Epidermal melanocyte (primary cell): ENCODE data around the gene FKBP9.
A peak's percentile ranks its signal among the peaks of the same experiment; 100 is the strongest.
"Not testable (repeated sequence)": the region's sequence is repeated elsewhere in the genome, so short reads cannot be mapped to it uniquely, and the experiment has no call there.

Source experiments
- DNase-seq: peaks from one replicate; pipeline ENCODE4 v3.0.0; 2011; ENCODE audit warnings: low spot score; ENCODE audit not compliant: insufficient read length

Gene FKBP9, protein sequence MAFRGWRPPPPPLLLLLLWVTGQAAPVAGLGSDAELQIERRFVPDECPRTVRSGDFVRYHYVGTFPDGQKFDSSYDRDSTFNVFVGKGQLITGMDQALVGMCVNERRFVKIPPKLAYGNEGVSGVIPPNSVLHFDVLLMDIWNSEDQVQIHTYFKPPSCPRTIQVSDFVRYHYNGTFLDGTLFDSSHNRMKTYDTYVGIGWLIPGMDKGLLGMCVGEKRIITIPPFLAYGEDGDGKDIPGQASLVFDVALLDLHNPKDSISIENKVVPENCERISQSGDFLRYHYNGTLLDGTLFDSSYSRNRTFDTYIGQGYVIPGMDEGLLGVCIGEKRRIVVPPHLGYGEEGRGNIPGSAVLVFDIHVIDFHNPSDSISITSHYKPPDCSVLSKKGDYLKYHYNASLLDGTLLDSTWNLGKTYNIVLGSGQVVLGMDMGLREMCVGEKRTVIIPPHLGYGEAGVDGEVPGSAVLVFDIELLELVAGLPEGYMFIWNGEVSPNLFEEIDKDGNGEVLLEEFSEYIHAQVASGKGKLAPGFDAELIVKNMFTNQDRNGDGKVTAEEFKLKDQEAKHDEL

DNA sequence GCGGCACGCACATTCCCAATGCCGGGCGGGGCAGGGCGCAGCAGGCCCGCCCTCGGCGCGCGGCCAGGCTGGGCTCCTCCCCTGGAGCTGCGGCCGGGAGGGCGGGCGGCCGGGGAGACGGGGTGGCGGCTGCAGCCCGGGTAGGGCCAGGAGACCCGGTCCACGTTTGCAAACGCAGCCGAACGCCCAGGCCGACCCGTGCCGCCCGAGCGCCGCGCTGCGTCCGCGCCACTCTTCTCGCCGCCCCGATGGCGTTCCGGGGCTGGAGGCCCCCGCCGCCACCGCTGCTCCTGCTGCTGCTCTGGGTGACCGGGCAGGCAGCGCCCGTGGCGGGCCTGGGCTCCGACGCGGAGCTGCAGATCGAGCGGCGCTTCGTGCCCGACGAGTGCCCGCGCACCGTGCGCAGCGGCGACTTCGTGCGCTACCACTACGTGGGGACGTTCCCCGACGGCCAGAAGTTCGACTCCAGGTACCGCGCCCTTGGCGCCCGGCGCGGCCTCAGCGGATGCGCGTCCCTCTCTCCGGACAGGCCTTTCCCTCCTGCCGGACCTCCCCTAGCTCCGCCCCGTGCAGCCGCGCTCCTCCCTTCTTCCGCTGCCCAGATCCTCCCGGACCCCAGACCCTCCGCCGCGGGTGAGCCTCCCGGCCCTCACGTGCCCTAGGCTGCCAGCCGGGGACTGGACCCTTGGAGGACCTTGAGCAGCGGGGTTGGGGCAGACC lies at the start of gene FKBP9:
Gene FKBP9, plus strand, starts transcription at position 115 of the 720 bp plus-strand sequence. Its CDS starts 134 bp downstream, at position 249.
- peak; percentile 90 for DNase-seq

DNA sequence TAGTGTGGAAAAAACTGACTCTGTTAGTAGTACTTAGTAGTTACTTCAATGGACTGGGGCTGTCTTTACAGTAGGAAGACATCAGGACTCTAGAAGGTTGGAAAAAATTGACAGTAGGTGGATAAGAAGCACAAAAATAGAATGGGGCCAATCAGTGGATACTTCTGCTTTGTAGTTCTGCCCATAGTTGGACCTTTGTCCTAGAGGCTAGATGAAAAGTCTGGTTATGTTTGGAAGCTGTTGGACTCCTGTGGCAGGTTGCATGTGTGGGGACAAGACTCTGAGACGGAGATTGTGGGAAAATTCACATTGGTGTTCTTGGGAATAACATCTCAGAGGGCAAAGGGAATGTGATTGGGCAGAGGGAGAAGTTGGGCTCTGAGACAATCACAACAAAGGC lies 47.0 kb upstream of the FKBP9 start:
- DNase-seq, result no peak

DNA sequence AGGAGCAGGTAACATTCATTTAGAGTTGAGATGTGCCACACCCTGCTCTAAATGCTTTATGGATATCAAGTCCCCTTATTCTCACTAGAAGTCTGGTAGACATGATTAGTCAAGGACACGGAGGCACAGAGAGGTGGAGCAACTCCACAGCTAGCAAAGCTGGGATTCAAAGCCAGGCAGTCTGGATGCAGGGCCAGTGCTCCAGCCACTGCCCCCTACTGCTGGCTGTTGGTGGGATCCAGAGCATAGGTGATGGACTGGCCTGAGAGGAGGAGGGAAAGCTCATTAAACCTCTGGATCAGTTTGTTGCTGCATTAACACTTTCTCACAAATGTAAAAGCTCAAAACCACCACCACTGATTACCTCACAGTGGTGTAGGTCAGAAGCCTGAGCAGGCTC lies 43.1 kb upstream of the FKBP9 start:
- no peak for DNase-seq

DNA sequence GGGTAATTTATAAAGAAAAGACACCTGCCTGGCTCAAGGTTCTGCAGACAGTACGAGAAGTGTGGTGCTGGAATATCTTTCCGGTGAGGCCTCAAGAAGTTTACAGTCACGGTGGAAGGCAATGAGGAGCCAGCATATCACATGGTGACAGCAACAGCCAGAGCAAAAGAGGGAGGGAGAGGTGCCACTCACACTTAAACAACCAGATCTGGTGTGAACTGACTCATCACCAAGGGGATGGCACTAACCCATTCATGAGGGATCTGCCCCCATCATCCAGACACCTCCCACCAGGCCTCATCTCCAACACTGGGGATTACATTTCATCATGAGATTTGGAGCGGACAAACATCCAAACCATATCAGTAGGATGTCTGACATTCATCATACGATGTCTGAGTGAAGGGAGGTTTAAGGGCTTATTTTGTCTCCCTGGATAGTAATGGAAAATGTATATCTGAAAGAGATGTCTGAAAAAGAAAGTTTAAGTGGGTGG lies 42.2 kb upstream of the FKBP9 start:
- DNase-seq, result no peak

DNA sequence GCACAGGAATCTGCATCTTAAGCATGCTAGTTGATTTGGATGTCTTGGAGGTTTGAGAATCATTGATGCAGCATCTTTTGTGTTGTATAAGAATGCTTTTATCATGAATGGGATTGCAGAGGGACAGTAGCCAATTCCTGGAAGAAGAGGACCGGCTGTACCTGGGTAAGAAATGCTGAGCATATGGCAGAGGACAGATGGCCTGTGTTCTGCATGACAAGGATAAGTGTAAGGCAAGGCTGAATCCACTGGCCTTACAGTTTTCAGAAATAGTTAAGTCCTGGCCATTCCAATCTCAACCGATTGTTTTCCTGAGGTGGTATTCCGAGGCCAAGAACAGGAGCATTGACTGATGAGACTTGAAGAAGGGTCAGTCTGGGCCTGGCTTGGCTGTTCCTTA lies 41.2 kb upstream of the FKBP9 start:
- no peak for DNase-seq

DNA sequence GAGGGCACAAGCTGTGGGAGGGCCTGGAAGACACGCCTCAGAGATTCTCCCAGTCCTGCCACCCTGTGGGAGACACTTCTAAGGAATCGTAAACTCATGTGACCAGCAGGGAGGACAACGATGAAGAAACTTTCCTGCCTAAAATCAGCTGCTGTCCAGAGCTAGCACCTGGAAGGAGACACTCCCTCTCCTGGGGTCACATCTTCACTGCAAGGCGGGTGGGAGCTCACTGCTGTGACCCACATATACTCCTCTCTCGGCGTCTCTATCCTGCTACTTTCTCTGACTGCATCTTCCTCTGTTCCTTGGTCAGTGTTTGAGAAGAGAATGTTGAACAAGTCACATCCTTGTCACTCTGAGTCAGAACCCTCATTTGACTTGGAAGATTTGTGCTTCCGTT lies 40.2 kb upstream of the FKBP9 start:
- DNase-seq, result not testable (repeated sequence)

DNA sequence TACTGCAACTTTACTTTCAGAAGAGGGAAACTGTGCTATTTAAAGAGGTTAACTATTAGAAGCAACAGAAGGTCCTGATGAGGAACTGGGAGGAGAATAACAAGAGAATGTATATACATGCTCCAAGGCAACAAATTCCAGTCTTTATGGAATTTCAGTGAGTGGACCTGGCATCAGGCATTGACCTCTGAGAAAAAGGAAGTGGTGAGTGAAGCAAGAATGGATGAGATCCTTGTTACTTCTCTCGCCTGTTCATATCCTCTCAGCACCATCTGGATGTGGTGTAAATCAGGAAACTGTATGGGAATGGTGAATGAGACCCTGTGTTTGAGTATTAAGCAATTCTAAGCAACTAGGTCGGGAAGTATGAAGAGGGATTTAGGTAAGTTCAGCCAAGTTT lies 35.3 kb upstream of the FKBP9 start:
- DNase-seq, result no peak

DNA sequence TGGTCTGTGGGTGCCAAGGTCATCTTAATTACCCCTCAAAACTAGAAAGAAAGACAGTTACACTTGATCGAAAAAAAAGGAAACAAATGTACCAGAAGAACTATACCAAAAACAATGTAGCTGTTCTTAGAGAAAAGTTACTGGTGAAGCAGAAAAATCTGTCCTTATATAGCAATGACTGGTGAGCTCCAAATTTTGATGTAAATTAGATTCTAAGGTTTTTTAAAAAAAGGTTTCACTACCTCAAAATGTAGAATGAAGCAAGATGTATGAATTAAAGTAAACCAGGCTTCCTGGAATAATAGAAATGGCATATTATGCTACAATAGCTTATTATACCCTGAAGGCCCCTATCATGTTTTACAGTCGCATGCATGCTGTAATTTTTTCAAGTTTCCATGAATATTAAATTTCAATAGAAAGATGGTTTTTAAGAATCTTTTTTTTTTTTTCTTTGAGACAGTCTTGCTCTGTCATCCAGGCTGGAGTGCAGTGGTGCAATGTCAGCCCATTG lies 28.4 kb upstream of the FKBP9 start:
- no peak for DNase-seq

DNA sequence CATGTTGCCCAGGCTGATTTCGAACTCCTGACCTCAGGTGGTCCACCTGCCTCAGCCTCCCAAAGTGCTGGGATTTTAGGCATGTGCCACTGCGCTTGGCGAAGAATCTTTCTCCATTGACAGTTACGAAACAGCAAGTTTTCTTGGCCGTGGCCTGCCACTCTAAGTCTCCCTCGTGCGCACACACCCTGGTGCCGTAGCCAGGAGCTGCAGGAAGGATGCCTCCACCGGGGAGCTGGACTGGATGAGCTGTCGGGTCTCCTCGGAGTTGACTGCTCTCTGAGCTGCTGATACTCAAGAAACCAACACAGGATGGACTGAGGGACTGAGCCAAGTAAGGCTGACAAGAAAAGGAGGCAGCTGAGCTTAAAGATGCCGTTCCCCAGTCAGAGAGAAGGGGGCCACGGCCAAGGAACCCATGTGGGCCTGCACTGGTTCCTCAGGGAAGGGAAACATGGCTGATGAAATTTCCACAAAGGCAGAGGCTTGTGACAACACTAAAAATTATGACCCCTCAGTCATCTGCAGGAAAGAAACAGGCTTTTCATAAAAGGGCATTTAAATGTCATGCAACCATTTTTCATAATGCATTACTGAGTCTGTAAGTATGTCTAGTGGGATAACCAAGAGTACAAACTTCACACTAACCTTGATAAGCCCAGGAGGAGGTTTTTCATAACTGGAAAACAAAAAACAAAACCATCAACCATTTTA lies 27.7 kb upstream of the FKBP9 start:
- no peak for DNase-seq

DNA sequence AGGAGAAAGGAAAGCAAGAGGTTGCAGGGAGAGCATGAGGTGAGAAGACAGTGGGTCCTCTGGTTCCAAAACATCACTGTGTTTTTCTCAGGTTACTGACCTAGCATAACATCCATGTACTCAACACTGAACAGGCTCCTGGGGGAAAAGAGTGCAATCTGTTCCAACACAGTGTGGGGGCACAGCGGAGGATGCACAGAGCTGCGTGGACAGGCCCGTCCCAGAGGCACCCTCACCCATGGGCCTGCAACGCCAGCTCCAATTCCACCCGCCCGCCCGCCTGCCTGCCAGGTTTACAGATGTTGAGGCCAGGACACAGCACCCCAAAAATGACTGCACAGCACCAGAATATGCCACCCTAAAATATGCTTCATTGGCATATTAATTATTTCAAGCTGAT lies 26.9 kb upstream of the FKBP9 start:
- no peak for DNase-seq

DNA sequence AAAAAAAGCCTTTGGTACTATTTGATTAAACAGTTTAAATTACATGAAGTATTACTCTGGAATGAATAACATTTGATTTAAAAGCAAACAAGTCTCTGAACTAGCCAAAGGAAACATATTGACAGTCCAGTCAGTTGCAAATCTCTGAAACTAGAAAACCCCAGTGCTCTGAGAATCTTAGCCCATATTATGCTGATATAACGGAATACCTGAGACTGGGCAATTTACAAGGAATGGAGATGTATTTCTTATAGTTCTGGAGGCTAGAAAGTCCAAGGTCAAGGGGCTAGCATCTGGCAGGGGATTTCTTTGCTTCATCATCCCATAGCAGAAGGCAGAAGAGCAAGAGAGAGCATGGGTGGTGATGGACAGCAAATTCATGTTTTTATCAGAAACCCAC lies 21.7 kb upstream of the FKBP9 start:
- DNase-seq, result no peak

DNA sequence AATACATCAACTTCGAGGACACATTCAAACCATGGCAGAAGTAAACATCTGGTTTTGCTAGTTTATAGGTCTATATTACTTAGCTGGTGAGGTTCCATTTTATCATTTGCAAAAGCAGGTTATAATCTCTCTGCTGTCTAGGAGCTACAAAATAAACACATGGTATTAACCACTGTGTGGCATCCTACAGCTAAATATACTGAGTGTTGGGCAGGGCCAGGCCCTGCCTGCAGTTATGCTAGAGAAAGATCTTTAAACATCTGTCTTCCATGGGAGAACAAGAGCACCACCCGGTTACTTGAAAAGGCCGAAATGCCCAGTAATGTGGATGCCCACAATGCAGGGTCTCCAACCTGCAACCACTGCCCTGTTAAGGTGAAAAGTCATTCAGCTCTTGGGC lies 20.6 kb upstream of the FKBP9 start:
- DNase-seq, result no peak

DNA sequence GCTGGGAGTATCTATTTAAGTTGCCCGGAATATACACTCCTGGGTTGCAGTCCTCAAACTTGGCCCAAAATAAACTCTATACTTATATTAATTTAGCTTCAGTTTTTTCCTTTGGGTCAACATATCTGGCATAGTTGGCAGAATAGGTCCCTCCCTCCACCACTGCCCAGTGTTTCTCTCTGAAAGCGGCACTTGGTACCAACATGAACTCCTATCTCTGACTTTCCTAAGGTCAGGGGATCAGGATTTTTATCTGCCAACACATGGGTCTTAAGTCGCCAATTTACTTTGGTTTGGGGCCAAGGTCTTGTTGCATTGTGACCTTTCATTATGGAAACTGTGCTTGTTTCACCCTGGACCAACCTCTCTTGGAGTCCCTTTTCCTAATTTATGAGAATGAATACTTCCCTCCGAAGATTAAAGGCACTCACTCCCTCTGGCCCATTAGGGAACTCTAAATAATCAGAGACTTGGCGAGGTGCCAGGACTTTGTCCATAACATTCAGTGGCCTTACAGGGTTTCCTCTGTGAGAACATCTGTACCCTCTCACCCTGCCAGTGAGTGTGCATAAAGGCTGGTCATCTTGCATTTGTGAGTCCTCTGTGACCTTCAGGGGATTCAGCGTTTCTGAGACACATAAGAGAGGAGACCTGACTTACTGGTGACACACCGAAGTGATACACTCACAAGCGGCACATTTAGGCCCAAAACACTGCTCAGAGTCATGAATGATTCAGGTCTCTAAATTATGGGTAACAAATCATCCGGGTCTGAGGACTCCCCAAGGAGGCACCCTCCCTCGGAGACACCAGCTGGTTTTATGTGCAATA lies 19.7 kb upstream of the FKBP9 start:
- no peak for DNase-seq

DNA sequence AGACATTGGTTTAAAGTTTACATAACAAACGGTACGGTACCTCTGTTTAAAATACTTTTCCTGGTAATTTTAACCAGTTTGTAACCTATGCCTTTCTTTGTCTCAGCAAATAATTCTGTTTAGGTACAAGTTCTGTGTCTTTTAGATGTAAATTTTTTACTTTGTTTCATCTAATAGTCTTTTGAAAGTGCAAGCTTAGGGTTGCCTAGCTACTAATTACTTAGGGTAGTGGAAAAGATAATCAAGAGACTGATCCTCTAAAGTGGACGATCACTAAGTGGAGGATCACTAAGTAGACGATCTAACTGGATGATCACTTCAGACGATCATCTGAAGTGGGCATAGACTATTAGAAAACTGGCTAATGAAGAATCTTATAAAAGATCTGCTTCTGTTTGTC lies 16.1 kb upstream of the FKBP9 start:
- no peak for DNase-seq

DNA sequence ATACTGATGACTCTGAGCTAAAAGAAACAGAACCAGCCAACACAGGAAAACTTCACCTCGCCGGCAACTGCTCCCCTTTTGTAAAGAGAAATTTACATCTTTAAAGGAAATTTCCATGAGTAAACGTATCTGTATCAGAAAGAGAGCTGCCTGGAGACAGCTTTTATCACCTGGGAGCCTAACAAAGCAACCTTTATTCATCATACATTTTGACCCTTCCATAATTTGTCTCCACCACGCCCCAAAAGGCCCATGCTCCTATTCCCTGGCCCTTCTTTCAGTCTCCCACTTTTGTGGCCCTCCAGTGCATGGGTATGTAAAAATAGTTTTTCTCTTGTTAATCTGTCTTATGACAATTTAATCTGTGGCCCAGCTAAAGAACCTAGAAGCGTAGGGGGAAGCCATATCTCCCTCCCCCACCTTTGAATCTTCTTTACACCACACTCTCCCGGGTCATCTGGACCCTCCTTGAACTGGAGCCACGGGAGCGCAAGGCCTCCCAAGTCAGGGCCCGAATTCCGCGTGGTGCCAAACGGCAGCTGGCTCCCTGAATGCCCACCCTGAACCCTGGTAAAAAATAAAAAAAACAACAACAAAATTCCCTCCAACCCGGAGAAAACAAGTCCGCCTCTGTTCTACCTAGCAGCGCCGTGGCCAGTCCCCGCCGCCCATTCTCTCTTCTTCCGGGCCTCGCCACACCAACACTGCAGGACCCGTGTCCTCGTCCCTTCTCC lies 15.4 kb upstream of the FKBP9 start:
- no peak for DNase-seq

DNA sequence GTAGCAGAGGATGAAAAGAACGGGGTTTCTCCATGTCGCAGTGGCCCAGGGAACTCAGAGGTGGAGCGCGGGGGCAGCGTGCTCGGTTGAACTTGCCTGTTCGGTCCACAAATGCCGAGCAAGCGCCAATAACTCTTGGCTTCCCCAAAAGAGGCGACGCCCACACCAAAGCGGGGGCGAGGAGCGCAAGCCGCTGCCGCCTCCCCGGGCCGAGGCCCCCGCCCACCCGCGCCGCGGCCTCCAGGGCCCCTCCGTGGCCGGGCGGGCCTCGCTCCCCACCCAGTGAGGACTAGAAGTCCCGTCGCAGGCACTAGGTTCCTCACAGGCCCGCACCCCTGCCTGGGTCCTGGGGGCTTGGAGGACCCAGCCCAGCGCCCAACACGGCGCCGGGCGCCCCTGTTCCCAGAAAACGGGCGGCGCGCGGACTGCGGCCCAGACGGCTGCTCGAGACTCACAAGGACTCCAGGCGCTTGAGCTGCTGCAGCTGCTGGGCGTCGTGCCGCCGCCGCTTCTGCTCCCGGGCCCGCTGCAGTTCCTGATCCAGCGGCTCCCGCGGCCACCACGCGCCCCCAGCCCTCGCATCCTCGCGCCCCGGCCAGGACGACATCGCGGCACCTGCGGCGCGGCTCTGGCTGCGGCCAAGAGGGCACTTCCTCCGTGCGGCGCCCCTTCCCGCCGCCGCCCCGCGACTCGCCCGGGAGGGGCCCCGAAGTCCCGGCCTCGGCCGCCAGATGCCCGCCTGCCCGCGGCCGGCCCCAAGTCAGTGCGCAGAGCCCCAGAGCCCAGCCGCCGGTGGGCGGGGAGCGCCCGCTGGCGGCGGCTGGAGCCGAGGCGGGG lies 14.6 kb upstream of the FKBP9 start:
- DNase-seq, result peak; percentile 77

DNA sequence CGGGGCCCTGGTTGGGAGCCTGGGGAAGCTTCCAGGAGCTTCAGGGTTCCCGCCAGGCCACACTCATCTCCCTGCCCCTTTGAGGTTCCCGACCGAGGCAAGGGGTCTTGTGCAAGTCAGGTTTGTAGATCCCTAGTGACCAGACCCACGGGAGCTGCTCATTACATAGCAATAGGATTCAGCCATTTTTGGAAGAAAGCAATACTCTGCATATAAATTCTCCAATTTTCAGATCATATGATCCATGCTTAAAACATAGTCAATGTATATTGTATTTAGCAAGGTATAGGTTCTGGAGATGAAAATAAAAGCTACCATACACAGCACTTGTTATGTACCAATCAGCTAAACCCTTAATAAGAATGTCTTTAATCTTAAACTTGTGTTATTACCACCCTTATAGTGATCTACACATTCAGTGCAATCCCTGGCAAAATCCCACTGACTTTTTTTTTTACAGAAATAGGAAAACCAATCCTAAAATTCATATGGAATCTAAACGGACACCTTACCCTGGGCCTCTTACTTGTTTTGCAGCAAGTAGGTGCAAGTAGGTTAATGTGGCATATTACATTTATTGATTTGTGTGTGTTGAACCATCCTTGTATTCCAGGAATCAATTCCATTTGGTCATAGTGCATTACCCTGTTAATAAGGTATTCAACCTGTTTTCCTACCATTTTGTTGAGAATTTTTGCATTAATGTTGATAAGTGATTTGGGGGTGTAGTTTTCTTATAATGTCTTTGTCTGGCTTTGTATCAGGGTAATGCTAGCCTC lies 13.8 kb upstream of the FKBP9 start:
- DNase-seq, result no peak

DNA sequence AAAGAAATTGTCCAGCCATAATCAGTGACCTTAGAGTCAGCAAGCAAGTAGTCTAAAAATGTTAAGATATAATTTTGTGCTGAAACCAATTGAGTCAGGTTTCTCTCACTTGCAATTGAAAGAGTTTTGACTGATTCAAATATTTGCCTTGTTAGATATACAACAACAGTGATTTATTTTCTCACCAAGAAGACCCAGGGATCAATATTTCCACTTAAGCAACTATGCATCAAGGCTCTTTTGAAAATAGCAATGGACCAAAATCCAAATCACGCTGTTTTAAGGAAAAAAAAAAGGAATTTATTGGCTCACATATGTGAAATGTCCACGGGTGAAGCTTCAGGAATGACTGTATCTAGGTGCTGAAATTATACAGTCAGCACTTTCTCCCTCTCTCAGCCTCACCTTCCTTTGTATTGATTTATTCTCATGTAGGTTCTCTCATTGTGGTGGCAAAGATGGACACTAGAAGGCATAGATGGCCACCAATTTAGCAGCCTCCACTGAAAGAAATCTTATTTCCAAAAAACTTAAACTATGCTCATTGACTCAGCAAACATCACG lies 9.7 kb upstream of the FKBP9 start:
- DNase-seq, result no peak
